Measurements from ENCODE around the gene BPNT1.

BPNT1 gene, protein sequence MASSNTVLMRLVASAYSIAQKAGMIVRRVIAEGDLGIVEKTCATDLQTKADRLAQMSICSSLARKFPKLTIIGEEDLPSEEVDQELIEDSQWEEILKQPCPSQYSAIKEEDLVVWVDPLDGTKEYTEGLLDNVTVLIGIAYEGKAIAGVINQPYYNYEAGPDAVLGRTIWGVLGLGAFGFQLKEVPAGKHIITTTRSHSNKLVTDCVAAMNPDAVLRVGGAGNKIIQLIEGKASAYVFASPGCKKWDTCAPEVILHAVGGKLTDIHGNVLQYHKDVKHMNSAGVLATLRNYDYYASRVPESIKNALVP

DNA sequence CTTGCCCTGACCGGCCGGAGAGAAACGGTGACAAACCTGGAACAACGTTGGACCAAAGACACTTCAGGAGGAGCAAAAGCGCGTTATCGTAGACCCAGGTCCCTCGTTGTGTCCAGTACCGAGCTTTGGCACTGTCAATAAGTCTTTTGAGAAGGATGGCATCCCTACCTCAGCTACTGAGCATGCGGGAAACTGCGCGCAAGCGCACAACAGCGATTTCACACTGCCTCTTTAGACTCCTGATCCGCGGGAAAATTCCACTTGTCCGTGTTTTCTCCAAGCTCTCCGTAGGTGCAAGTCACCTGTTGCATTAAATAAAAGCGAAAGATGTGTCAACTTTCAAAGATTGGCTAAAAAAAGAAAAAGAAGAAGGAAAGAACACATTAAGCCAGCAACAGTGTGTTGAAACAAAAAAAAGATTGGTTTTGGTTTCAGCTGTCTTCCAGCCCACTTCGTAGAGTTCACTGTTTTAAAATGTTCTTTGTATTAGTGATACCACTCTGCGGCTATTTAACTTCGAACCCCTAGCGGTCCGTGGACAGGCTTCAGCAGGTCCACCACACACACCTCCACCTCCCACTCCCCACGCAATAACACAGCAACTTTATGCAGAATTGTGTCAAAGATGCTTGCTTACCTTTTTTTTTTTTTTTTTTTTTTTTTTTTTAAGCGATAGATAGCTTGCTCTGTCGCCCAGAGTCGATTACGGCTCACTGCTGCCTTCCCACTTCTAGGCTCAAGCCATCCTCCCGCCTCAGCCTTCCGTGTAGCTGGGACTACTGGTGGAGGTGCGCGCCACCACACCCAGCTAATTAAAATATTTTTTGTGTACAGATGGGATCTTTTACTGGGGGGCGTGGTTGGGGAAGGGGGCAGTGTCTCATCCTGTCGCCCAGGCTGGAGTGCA is at the start of gene BPNT1:
TSS of gene BPNT1 (minus strand) at position 139 of the 907 bp plus-strand sequence. CDS start 9,942 bp downstream, outside the sequence.
- TF ChIP-seq, protein P1, sequence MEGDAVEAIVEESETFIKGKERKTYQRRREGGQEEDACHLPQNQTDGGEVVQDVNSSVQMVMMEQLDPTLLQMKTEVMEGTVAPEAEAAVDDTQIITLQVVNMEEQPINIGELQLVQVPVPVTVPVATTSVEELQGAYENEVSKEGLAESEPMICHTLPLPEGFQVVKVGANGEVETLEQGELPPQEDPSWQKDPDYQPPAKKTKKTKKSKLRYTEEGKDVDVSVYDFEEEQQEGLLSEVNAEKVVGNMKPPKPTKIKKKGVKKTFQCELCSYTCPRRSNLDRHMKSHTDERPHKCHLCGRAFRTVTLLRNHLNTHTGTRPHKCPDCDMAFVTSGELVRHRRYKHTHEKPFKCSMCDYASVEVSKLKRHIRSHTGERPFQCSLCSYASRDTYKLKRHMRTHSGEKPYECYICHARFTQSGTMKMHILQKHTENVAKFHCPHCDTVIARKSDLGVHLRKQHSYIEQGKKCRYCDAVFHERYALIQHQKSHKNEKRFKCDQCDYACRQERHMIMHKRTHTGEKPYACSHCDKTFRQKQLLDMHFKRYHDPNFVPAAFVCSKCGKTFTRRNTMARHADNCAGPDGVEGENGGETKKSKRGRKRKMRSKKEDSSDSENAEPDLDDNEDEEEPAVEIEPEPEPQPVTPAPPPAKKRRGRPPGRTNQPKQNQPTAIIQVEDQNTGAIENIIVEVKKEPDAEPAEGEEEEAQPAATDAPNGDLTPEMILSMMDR (IDR thresholded peaks at IDR 0.05; ENCODE audit: low read length, missing control alignments), result no peak
- peak; percentile 96 for DNase-seq (ENCODE audit: low read depth)
- H3K4me3 ChIP-seq (replicated peaks; ENCODE audit: low read depth, low read length), result peak within 1 kb of the TSS; percentile 80

DNA sequence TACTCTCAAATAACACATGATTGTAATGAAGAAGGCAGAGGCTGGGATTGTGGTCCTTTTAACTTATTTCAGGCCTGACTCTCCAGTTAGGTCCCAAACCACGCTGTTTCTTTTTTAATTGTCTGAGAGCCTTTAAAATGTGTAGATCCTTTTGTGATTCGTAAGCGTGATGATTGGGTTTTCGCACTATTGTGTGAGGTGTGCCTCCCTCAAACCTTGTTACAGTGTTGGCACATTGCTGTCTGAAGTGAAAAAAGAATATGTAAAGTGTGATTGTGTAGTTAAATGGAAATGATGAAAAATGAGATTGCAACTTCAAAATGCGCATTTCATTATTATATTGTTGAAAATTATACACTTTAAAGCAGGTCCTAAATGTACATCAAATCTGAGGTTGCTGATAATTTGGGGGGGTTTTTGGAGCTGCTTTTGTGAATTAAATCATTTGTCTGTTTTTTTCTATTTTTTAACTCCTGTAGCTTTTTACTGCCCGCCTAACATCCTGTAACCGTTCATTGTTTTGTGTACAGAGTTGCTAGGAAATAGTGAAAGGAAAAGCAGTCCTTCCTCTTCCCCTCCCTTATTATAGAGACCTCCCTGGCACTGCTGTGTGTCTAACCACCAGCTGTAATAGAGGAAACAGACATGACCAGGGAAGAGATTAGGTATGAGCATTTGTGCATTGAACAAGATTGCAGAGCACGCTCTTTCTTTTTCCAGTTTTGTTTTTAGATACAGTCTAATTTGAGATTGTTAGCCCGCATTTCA is 47.6 kb upstream of the BPNT1 start:
- TF ChIP-seq, protein P1 (IDR thresholded peaks at IDR 0.05; ENCODE audit: low read length, missing control alignments), result no peak
- peak; percentile 47 for DNase-seq (ENCODE audit: low read depth)
- H3K4me3 ChIP-seq (replicated peaks; ENCODE audit: low read depth, low read length), result no peak overlapping the region

DNA sequence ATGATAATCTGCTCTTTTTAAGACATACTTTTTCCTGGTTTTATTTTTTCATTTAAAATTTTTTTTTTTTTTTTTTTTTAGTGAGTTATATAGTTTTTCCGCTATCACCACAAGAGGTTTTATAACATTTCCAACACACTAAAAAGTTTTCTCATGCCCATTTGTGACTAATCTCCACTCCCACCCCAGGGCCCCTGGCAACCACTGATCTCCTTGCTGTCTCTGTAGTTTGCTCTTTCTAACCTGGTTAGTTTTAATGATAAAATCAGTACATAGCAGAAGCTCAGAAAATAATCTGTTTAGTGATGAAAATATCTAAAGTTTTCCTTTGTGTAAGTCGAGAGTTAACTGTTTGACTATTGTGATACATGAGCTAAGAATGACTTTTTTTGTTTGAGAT is 46.2 kb upstream of the BPNT1 start:
- DNase-seq (ENCODE audit: low read depth), result no peak

DNA sequence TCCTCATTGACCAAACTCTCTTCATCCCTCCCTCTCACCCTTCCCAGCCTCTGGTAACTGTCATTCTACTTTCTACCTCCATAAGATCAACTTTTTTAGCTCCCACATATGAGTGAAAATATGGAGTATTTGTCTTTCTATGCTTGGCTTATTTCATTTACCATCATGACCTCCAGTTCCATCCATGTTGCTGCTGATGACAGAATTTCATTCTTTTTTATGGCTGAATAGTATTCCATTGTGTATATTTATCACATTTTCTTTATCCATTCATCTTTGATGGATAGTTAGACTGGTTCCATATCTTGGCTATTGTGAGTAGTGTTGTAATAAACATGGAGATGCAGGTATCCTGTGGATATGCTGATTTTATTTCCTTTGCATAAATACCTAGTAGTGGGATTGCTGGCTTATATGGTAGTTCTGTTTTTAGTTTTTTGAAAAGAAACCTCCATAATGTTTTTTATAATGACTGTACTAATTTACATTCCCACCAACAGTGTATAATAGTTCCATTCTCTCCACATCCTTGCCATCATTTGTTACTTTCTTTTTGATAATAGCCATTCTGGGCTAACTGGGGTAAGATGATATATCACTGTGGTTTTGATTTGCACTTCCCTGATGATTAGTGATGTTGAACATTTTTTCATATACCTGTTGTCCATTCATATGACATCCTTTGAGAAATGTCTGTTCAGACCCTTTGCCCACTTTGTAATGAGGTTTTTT is 40.1 kb upstream of the BPNT1 start:
- no peak overlapping the region for H3K4me3 ChIP-seq (replicated peaks; ENCODE audit: low read depth, low read length)
- DNase-seq (ENCODE audit: low read depth), result no peak
- TF ChIP-seq, protein P1 (IDR thresholded peaks at IDR 0.05; ENCODE audit: low read length, missing control alignments), result no peak

More for the DNA sequence above, 46.2 kb upstream of the BPNT1 start:
- TF ChIP-seq, protein P1 (IDR thresholded peaks at IDR 0.05; ENCODE audit: low read length, missing control alignments), result no peak
- H3K4me3 ChIP-seq (replicated peaks; ENCODE audit: low read depth, low read length), result no peak overlapping the region

DNA sequence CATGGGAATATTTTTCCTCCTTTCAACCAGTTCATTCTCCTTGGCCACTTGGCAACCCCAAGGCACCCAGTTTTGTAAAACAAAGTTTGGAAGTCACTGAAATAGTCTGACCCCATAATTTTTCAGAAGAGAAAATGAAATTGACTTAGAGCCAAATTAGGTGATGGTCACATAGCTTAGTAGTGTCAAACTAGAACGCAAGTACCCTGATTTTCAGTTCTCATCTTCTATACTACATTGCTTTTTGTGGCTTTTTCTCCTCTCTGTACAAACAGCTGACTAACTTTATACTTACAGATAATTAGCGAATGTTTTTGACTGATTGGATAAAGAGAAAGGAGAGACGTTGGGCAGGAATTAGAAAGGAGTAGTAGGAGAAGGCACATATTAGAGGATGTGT is 37.5 kb upstream of the BPNT1 start:
- no peak overlapping the region for H3K4me3 ChIP-seq (replicated peaks; ENCODE audit: low read depth, low read length)
- no peak for DNase-seq (ENCODE audit: low read depth)
- TF ChIP-seq, protein P1 (IDR thresholded peaks at IDR 0.05; ENCODE audit: low read length, missing control alignments), result no peak

DNA sequence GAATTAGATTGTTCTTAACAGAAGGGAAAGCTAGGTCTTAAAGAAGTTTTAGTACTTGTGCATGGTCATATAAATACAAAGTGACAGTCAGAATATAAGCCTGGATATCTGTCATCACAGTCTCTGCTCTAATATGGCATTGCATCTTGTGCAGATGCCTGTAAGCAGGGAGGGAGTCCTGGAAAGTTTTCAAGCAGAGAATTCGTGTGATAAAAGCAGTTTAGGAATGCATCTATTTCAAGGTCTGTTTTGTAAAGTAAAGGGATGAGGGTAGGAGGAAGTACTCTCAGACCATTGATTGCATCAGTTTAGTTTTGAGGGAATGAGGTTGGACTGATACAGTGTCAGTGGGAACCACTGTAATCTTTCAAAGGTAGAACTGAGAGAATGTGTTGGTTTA is 35.0 kb upstream of the BPNT1 start:
- TF ChIP-seq, protein P1 (IDR thresholded peaks at IDR 0.05; ENCODE audit: low read length, missing control alignments), result no peak
- DNase-seq (ENCODE audit: low read depth), result peak; percentile 57
- H3K4me3 ChIP-seq (replicated peaks; ENCODE audit: low read depth, low read length), result no peak overlapping the region
